SK-N-SH (cell line): Measurements from ENCODE around the gene SENP3. TPM values are rescaled to one million over a fixed set of nuclear protein-coding genes. Genes with fewer than 3 reads are reported as not detected.

Experiments
- CTCF ChIA-PET: fragments of 300-600, 350-600 bp; formaldehyde crosslinking; extraction: SDS; loops from one replicate; lab custom pipeline; 2021; lab: Yijun Ruan, JAX
- POLR2A ChIA-PET: fragments of 350-600 bp; sonication (Branson Sonifier 250); formaldehyde crosslinking; extraction: SDS; loops from one replicate; lab custom pipeline; 2020; ENCODE audit warnings: antibody characterized with exemption, inconsistent platforms; lab: Yijun Ruan, JAX
- DNase-seq: peaks from one replicate; pipeline ENCODE4 v3.0.0; 2012
- H2AFZ ChIP-seq: fragments of 200-600 bp; sonication (generic); 2 replicates; pipeline ENCODE4 v1.8.1; 2016; ENCODE audit warnings: antibody characterized with exemption, mild to moderate bottlenecking, low read depth
- H3F3A ChIP-seq: fragments of 200-600 bp; sonication (generic); replicated peaks from 2 replicates; pipeline ENCODE3; 2016; ENCODE audit warnings: antibody characterized with exemption, mild to moderate bottlenecking; ENCODE audit not compliant: insufficient read depth
- H3K27ac ChIP-seq, 2 experiments: fragments of 200-500 bp in 1 of 2; fragments of 200-600 bp in 1 of 2; sonication (Bioruptor generic) in 1 of 2; sonication (generic), shearing (Covaris generic) in 1 of 2; 2 replicates each; pipeline versions ENCODE4 v1.5.1 to v1.6.1; 2014 to 2016; ENCODE audit warnings: low read depth in 2 of 2, inconsistent platforms in 1 of 2, low read length in 1 of 2, mild to moderate bottlenecking in 1 of 2, mixed read lengths in 1 of 2
- H3K27me3 ChIP-seq: fragments of 200-600 bp; sonication (generic), shearing (Covaris generic); 2 replicates; pipeline ENCODE4 v1.6.1; 2016; ENCODE audit warnings: mixed run types; ENCODE audit not compliant: insufficient read depth
- H3K36me3 ChIP-seq, 2 experiments: fragments of 200-500 bp in 1 of 2; fragments of 200-600 bp in 1 of 2; sonication (Bioruptor generic) in 1 of 2; sonication (generic) in 1 of 2; replicated peaks in 1 of 2; 2 replicates each; pipeline versions ENCODE3 to v1.5.1; 2014 to 2016; ENCODE audit warnings: low read length in 1 of 2, mild to moderate bottlenecking in 1 of 2; ENCODE audit not compliant: insufficient read depth in 2 of 2, control insufficient read depth in 1 of 2
- H3K4me1 ChIP-seq, 2 experiments: fragments of 200-500 bp in 1 of 2; fragments of 200-600 bp in 1 of 2; sonication (Bioruptor generic) in 1 of 2; sonication (generic), shearing (Covaris generic) in 1 of 2; 2 replicates each; pipeline versions ENCODE4 v1.5.1 to v1.6.1; 2014 to 2016; ENCODE audit warnings: low read depth in 1 of 2, low read length in 1 of 2, mixed run types in 1 of 2; ENCODE audit not compliant: insufficient read depth in 2 of 2, control insufficient read depth in 1 of 2
- H3K4me2 ChIP-seq: fragments of 200-600 bp; sonication (generic), shearing (Covaris generic); 2 replicates; pipeline ENCODE4 v1.6.1; 2017; ENCODE audit warnings: mixed run types
- H3K4me3 ChIP-seq, 2 experiments: fragments of 200-500 bp in 1 of 2; fragments of 200-600 bp in 1 of 2; sonication (Bioruptor generic) in 1 of 2; sonication (generic), shearing (Covaris generic) in 1 of 2; 2 replicates each; pipeline versions ENCODE4 v1.5.1 to v1.8.1; 2014 to 2016; ENCODE audit warnings: low read depth in 2 of 2, inconsistent platforms in 1 of 2, low read length in 1 of 2, mild to moderate bottlenecking in 1 of 2, mixed read lengths in 1 of 2, moderate library complexity in 1 of 2
- H3K79me2 ChIP-seq: fragments of 200-600 bp; sonication (generic); 2 replicates; pipeline ENCODE4 v1.8.1; 2017; ENCODE audit warnings: mild to moderate bottlenecking; ENCODE audit not compliant: insufficient read depth
- H3K9ac ChIP-seq: fragments of 200-600 bp; sonication (generic); 2 replicates; pipeline ENCODE4 v1.6.1; 2017; ENCODE audit warnings: mixed run types
- H3K9me2 ChIP-seq: fragments of 200-600 bp; sonication (generic); 2 replicates; pipeline ENCODE4 v1.6.1; 2017; ENCODE audit warnings: mixed run types
- H3K9me3 ChIP-seq: fragments of 200-600 bp; sonication (generic); 2 replicates; pipeline ENCODE4 v1.6.1; 2017; ENCODE audit warnings: mixed run types, mild to moderate bottlenecking, moderate library complexity
- H4K20me1 ChIP-seq: fragments of 200-600 bp; sonication (generic); 2 replicates; pipeline ENCODE4 v1.6.1; 2017; ENCODE audit warnings: mild to moderate bottlenecking, mixed run types; ENCODE audit not compliant: insufficient read depth
- CHD2 ChIP-seq: fragments of 150-350 bp; IDR thresholded peaks from 2 replicates; pipeline ENCODE4 v1.6.1; 2018; ENCODE audit warnings: low read length; ENCODE audit not compliant: partially characterized antibody
- ELF1 ChIP-seq: IDR thresholded peaks from 2 replicates; pipeline ENCODE4 v1.4.0; 2012
- EZH2phosphoT487 ChIP-seq: fragments of 200-600 bp; sonication (generic); IDR thresholded peaks from 2 replicates; pipeline ENCODE4 v1.6.1; 2017; ENCODE audit warnings: low read depth, mixed run types, mild to moderate bottlenecking, antibody characterized with exemption, moderate library complexity, borderline replicate concordance
- FOSL2 ChIP-seq: IDR thresholded peaks from 2 replicates; pipeline ENCODE4 v1.4.0; 2012; ENCODE audit warnings: low read depth, mild to moderate bottlenecking, moderate library complexity, borderline replicate concordance
- FOXJ3 ChIP-seq: sonication (generic); formaldehyde crosslinking; IDR thresholded peaks from 2 replicates; pipeline ENCODE4 v1.5.1; 2020; ENCODE audit warnings: mild to moderate bottlenecking, missing genetic modification reagents
- GABPA ChIP-seq: IDR thresholded peaks from 2 replicates; pipeline ENCODE4 v1.4.0; 2012; ENCODE audit warnings: low read depth, mild to moderate bottlenecking
- JUND ChIP-seq: IDR thresholded peaks from 2 replicates; pipeline ENCODE4 v1.4.0; 2012
- MEF2A ChIP-seq: IDR thresholded peaks from 2 replicates; pipeline ENCODE4 v1.4.0; 2012; ENCODE audit warnings: low read depth, borderline replicate concordance
- MXI1 ChIP-seq: IDR thresholded peaks from 2 replicates; pipeline ENCODE4 v1.6.1; 2012; ENCODE audit warnings: mild to moderate bottlenecking, low read depth, low read length, improper control_type of control experiment
- POLR2AphosphoS5 ChIP-seq: IDR thresholded peaks from 2 replicates; pipeline ENCODE4 v1.6.1; 2012; ENCODE audit warnings: low read depth, low read length
- RAD21 ChIP-seq: IDR thresholded peaks from 2 replicates; pipeline ENCODE4 v1.6.1; 2012; ENCODE audit warnings: mild to moderate bottlenecking, low read length
- RCOR1 ChIP-seq: fragments of 150-350 bp; IDR thresholded peaks from 2 replicates; pipeline ENCODE4 v1.6.1; 2017; ENCODE audit warnings: antibody characterized with exemption, low read length
- RFX5 ChIP-seq: IDR thresholded peaks from 2 replicates; pipeline ENCODE4 v1.6.1; 2012; ENCODE audit warnings: mild to moderate bottlenecking, improper control_type of control experiment, low read length
- SIN3A ChIP-seq: IDR thresholded peaks from 2 replicates; pipeline ENCODE4 v1.6.1; 2012; ENCODE audit warnings: low read depth, mild to moderate bottlenecking, low read length, moderate library complexity, borderline replicate concordance
- SMC3 ChIP-seq: IDR thresholded peaks from 2 replicates; pipeline ENCODE4 v1.6.1; 2012; ENCODE audit warnings: low read depth, low read length, improper control_type of control experiment
- TEAD4 ChIP-seq: IDR thresholded peaks from 2 replicates; pipeline ENCODE4 v1.4.0; 2012; ENCODE audit warnings: mild to moderate bottlenecking, borderline replicate concordance; ENCODE audit not compliant: insufficient read depth
- YY1 ChIP-seq: IDR thresholded peaks from 2 replicates; pipeline ENCODE4 v1.4.0; 2012; ENCODE audit warnings: low read depth, mild to moderate bottlenecking
- WGBS: methylation state at CpG from one replicate; pipeline ENCODE4 v1.1.6; 2017; ENCODE audit warnings: low lambda C conversion rate; 5-methylcytosine and 5-hydroxymethylcytosine counted together
- polyA plus RNA-seq, 3 experiments: library from polyadenylated mRNA; depleted of rRNA; stranded (reverse); fragments of >200 nt; gene quantifications; 2 replicates each; pipeline ENCODE4 v1.2.3, GENCODE V29; 2012
- TF ChIP-seq, protein P1 (sequence below): IDR thresholded peaks from 2 replicates; pipeline ENCODE4; 2012
- TF ChIP-seq, protein P2 (sequence below): fragments of 150-350 bp; IDR thresholded peaks from 2 replicates; pipeline ENCODE4 v1.6.1; 2017; ENCODE audit warnings: antibody characterized with exemption, low read length, low read depth, borderline replicate concordance
- TF ChIP-seq, protein P3 (sequence below): fragments of 150-350 bp; IDR thresholded peaks from 2 replicates; pipeline ENCODE4 v1.6.1; 2016; ENCODE audit warnings: mild to moderate bottlenecking, low read depth, low read length
- TF ChIP-seq, protein P4 (sequence below): IDR thresholded peaks from 2 replicates; pipeline ENCODE4 v1.6.1; 2012; ENCODE audit warnings: mild to moderate bottlenecking, low read depth, low read length, moderate library complexity
- TF ChIP-seq, protein P5 (sequence below): IDR thresholded peaks from 2 replicates; pipeline ENCODE4 v1.4.0; 2012; ENCODE audit warnings: low read depth

SENP3 gene
- polyA plus RNA-seq, 1 of the 3 experiments (the other 2 are of a cell fraction), result 80.8 TPM

DNA sequence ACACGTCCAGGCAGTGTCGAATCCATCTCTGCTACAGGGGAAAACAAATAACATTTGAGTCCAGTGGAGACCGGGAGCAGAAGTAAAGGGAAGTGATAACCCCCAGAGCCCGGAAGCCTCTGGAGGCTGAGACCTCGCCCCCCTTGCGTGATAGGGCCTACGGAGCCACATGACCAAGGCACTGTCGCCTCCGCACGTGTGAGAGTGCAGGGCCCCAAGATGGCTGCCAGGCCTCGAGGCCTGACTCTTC is 10.5 kb downstream of the SENP3 start (continued):
- no peak for TF ChIP-seq FOSL2
- TF ChIP-seq POLR2AphosphoS5, result no peak
- TF ChIP-seq MXI1, result peak; percentile 97
- TF ChIP-seq, protein P1, sequence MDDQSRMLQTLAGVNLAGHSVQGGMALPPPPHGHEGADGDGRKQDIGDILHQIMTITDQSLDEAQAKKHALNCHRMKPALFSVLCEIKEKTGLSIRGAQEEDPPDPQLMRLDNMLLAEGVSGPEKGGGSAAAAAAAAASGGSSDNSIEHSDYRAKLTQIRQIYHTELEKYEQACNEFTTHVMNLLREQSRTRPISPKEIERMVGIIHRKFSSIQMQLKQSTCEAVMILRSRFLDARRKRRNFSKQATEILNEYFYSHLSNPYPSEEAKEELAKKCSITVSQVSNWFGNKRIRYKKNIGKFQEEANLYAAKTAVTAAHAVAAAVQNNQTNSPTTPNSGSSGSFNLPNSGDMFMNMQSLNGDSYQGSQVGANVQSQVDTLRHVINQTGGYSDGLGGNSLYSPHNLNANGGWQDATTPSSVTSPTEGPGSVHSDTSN, result no peak
- no peak for TF ChIP-seq SMC3
- peak; percentile 55; the same call in 1 of the 2 replicates for TF ChIP-seq RCOR1
- 0 out of 2 replicates have a peak, but pooled peaks have one; percentile 36 for TF ChIP-seq FOXJ3
- TF ChIP-seq, protein P2, sequence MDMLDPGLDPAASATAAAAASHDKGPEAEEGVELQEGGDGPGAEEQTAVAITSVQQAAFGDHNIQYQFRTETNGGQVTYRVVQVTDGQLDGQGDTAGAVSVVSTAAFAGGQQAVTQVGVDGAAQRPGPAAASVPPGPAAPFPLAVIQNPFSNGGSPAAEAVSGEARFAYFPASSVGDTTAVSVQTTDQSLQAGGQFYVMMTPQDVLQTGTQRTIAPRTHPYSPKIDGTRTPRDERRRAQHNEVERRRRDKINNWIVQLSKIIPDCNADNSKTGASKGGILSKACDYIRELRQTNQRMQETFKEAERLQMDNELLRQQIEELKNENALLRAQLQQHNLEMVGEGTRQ, result peak; percentile 89
- TF ChIP-seq CHD2, result no peak
- TF ChIP-seq RAD21, result no peak
- TF ChIP-seq, protein P3, sequence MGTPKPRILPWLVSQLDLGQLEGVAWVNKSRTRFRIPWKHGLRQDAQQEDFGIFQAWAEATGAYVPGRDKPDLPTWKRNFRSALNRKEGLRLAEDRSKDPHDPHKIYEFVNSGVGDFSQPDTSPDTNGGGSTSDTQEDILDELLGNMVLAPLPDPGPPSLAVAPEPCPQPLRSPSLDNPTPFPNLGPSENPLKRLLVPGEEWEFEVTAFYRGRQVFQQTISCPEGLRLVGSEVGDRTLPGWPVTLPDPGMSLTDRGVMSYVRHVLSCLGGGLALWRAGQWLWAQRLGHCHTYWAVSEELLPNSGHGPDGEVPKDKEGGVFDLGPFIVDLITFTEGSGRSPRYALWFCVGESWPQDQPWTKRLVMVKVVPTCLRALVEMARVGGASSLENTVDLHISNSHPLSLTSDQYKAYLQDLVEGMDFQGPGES, result no peak
- no peak; the same call in 1 of the 2 replicates for TF ChIP-seq JUND
- TF ChIP-seq GABPA, result no peak
- TF ChIP-seq ELF1, result peak; percentile 87
- TF ChIP-seq, all 33 proteins: peak for 9

DNA sequence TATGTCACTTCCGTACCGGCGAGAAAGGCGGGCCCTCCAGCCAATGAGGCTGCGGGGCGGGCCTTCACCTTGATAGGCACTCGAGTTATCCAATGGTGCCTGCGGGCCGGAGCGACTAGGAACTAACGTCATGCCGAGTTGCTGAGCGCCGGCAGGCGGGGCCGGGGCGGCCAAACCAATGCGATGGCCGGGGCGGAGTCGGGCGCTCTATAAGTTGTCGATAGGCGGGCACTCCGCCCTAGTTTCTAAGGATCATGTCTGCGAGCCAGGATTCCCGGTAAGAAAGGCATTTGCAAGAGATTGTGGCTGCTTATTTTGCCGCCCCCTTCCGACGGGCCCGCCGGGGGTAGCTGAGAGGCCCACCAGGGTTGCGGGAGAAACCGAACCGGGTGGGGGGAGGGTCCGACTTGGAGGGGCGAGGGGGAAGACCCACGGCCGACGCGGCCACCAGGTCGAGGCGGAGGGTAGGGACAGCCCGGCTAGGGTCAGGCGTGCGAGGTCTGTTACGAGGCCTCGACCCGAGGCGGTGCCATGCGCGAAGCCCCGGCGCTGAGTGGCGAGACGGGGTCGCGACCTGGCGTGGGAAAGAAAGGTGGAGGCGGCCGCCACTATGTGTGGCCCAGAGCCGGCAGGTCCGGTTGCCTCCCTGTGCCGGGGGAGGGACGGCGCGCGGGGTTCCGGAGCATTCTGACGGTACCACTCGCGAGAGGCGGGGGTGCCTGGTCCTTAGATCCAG is 11.0 kb downstream of the SENP3 start:
- H4K20me1 ChIP-seq, result peaks cover 47% of the 10 kb centered on the region
- WGBS, result 5% methylated on average over 12 of the region's 73 CpGs
- DNase-seq, result peak; percentile 97
- TF ChIP-seq RCOR1 (no peak; the same call in 1 of the 2 replicates), SIN3A (peak; percentile 95), TEAD4 (0 out of 2 replicates have a peak, but pooled peaks have one; percentile 7), RFX5 (no peak), JUND (no peak; the same call in 1 of the 2 replicates), MEF2A (no peak), YY1 (peak; percentile 92), GABPA (peak; percentile 91), EZH2phosphoT487 (no peak)
- TF ChIP-seq, protein P4, sequence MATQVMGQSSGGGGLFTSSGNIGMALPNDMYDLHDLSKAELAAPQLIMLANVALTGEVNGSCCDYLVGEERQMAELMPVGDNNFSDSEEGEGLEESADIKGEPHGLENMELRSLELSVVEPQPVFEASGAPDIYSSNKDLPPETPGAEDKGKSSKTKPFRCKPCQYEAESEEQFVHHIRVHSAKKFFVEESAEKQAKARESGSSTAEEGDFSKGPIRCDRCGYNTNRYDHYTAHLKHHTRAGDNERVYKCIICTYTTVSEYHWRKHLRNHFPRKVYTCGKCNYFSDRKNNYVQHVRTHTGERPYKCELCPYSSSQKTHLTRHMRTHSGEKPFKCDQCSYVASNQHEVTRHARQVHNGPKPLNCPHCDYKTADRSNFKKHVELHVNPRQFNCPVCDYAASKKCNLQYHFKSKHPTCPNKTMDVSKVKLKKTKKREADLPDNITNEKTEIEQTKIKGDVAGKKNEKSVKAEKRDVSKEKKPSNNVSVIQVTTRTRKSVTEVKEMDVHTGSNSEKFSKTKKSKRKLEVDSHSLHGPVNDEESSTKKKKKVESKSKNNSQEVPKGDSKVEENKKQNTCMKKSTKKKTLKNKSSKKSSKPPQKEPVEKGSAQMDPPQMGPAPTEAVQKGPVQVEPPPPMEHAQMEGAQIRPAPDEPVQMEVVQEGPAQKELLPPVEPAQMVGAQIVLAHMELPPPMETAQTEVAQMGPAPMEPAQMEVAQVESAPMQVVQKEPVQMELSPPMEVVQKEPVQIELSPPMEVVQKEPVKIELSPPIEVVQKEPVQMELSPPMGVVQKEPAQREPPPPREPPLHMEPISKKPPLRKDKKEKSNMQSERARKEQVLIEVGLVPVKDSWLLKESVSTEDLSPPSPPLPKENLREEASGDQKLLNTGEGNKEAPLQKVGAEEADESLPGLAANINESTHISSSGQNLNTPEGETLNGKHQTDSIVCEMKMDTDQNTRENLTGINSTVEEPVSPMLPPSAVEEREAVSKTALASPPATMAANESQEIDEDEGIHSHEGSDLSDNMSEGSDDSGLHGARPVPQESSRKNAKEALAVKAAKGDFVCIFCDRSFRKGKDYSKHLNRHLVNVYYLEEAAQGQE, result peak; percentile 63; the same call in 1 of the 2 replicates
- TF ChIP-seq, protein P2, result no peak
- TF ChIP-seq, protein P5, sequence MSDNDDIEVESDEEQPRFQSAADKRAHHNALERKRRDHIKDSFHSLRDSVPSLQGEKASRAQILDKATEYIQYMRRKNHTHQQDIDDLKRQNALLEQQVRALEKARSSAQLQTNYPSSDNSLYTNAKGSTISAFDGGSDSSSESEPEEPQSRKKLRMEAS, result no peak

More for the DNA sequence above, 11.0 kb downstream of the SENP3 start:
- Histone ChIP-seq H3K27me3 (no peaks in the 10 kb centered on the region), H3K36me3 (peaks cover 62 to 65% of the 10 kb centered on the region in 2 experiments), H3K4me3 (peak overlapping the region; percentile 98 to 100), H3K9ac (peak overlapping the region; percentile 100), H3K4me1 (peaks cover 16 to 33% of the 10 kb centered on the region in 2 experiments), H2AFZ (no peak overlapping the region), H3K9me3 (no peaks in the 10 kb centered on the region), H3K79me2 (peaks cover 70% of the 10 kb centered on the region), H3F3A (peaks cover 66% of the 10 kb centered on the region), H3K27ac (peak overlapping the region; percentile 92), H3K4me2 (peak overlapping the region; percentile 96), H3K9me2 (no peaks in the 10 kb centered on the region)
- POLR2A ChIA-PET, result interaction anchor here (1.0 to 4.3 kb wide), 2 partner anchors 11 to 114 kb away, joined by 5 to 37 read pairs; partner anchors contain the start of gene MPDU1
- CTCF ChIA-PET, result interaction anchor here (0.6 to 5.9 kb wide), 5 partner anchors 11 to 61 kb away, joined by 3 to 40 read pairs (median 3); partner anchors contain the start of genes MPDU1, SENP3 and SOX15
